ENCODE results near the gene QDPR. TPM values are rescaled to one million over a fixed set of nuclear protein-coding genes. Genes with fewer than 3 reads are reported as not detected.

The QDPR gene
- total RNA-seq, 4 donors from 2014 or later = 3.8 to 9.7 (median 5.9) TPM

DNA sequence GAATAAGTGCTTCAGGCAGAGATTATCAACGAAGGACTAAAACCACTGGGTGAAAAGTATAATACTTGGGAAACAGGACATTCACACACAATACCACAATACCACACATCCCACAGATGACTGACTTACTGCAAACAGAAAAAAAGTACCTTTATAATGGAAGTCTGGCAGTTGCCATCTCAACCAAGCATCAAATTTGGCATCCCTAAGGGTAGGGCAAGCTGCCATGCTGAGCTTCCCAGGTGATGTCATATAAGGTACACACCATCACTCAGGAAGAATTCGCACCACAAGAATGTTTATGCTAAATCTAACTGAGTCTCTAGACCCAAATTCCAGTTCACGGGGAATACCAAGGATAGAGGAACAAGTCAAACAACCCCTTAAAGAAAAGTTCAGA is 9.1 kb downstream of the QDPR start:
- TF ChIP-seq POLR2A (IDR thresholded peaks at IDR 0.05) = no peak
- TF ChIP-seq, protein P1, sequence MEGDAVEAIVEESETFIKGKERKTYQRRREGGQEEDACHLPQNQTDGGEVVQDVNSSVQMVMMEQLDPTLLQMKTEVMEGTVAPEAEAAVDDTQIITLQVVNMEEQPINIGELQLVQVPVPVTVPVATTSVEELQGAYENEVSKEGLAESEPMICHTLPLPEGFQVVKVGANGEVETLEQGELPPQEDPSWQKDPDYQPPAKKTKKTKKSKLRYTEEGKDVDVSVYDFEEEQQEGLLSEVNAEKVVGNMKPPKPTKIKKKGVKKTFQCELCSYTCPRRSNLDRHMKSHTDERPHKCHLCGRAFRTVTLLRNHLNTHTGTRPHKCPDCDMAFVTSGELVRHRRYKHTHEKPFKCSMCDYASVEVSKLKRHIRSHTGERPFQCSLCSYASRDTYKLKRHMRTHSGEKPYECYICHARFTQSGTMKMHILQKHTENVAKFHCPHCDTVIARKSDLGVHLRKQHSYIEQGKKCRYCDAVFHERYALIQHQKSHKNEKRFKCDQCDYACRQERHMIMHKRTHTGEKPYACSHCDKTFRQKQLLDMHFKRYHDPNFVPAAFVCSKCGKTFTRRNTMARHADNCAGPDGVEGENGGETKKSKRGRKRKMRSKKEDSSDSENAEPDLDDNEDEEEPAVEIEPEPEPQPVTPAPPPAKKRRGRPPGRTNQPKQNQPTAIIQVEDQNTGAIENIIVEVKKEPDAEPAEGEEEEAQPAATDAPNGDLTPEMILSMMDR (IDR thresholded peaks at IDR 0.05) = no peak
- intact Hi-C loops (cut with DNase I; ENCODE audit: low total_unique reads) = no loop called here
- WGBS, 2 donors = 60 to 65% methylated on average over 3 of the region's 3 CpGs
- H3K4me3 ChIP-seq (ENCODE audit: low read depth, poor library complexity, severe bottlenecking) = no peak overlapping the region
- DNase-seq (ENCODE audit: low spot score in 2 of 2) = no peak

DNA sequence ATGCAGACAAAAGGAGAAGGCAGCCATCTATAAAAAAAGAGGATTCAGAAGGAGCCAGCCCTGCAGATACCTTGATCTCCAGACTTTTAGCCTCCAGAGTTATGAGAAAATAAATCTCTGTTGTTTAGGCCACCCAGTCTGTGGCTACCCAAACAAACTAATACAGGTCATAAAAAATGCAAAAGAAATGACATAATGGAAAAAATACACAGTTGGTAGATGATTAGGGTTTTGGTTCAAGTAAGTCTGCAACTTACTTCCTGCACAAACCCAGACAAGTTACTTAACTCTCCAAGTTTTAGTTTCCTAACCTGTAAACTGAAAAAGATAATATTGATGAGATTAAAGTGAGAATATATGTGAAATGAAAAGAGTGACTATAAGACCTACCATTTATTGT is 11.3 kb downstream of the QDPR start:
- intact Hi-C loops (cut with DNase I; ENCODE audit: low total_unique reads) = no loop called here
- TF ChIP-seq POLR2A (IDR thresholded peaks at IDR 0.05) = no peak
- TF ChIP-seq, protein P1 (IDR thresholded peaks at IDR 0.05) = no peak
- no peak for DNase-seq (ENCODE audit: low spot score in 2 of 2)
- H3K4me3 ChIP-seq (ENCODE audit: low read depth, poor library complexity, severe bottlenecking) = no peak overlapping the region

DNA sequence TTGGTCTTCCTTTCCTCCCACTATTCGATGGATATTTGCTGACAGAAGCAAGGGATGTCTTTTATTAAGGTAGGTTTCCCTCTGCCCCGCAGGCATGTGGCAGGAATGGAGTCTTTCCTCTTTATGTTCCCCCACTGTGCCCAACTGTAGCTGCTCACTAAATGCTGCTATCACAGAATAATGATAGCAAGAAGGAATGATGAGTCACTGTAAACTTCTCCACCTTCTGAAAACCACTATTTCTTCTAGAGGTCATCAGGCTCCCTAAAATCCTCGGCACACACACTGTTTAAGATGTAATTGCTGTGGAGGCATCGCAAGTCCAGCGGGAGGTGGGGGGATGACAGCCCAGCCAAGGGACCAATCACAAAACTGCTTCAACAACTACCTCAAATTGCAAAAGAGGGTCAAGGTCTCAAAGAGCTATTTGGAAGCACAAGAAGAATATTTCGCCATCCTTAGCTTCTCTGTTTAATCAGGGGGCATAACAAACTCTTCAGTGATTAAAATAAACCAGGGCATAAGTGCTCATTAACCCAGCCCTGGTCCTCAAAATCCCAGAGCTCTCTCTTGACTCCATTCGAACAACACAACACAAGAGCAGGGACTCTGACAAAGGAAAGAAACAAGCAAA is 13.9 kb downstream of the QDPR start:
- WGBS, 2 donors = 87 to 88% methylated on average over 7 of the region's 7 CpGs
- no peak for DNase-seq (ENCODE audit: low spot score in 2 of 2)
- no peak overlapping the region for H3K4me3 ChIP-seq (ENCODE audit: low read depth, poor library complexity, severe bottlenecking)
- intact Hi-C loops (cut with DNase I; ENCODE audit: low total_unique reads) = no loop called here
- TF ChIP-seq POLR2A (IDR thresholded peaks at IDR 0.05) = no peak
- TF ChIP-seq, protein P1 (IDR thresholded peaks at IDR 0.05) = no peak

DNA sequence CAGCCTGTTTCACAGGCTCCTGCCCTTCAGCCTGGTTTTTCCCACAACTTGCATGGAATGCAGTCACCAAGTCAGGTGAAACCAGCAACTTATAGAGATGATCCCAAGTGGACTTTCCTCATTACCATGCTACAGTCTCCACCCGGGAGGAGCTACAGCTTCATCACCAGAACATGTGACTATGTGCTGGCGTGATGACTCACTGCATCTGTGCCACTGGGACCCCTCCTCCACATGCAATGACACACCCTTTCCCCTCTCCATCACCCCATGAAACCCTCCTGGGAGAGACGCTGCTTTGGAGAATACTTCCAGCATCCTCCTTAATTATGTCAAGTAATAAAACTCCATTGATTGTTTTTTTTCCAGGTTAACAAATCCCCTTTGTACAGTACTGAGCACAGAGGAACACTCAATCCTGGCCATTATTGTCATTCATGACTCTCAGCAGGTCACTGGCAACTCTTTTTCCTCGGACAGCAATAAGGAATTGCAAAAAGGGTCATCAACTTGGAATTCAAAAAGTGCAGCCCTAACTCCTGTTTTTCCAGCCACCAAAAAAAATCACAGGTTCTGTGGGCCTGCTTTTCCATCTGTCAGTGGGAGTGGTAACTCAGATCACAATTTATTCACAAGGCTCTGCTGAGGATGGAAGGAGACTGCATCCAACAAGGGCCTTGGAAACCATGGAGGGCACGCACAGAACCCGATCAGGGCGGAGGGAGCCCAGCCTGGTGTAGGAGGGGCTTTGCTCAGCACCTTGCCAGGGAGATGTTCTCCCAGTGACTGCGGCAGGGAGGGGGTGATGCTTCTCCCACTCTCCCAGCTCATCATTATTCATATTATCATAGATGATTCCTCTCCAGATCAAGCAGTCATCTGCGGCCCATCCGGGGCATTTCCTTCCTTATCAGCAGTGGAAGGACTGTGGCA is 17.4 kb downstream of the QDPR start:
- intact Hi-C loops (cut with DNase I; ENCODE audit: low total_unique reads) = no loop called here
- WGBS, 2 donors = 80% methylated on average over 10 of the region's 10 CpGs
- no peak overlapping the region for H3K4me3 ChIP-seq (ENCODE audit: low read depth, poor library complexity, severe bottlenecking)
- peak in 1 of 2 donors; percentile 70 for DNase-seq (ENCODE audit: low spot score in 2 of 2)
- TF ChIP-seq, protein P1 (IDR thresholded peaks at IDR 0.05) = no peak
- no peak for TF ChIP-seq POLR2A (IDR thresholded peaks at IDR 0.05)

DNA sequence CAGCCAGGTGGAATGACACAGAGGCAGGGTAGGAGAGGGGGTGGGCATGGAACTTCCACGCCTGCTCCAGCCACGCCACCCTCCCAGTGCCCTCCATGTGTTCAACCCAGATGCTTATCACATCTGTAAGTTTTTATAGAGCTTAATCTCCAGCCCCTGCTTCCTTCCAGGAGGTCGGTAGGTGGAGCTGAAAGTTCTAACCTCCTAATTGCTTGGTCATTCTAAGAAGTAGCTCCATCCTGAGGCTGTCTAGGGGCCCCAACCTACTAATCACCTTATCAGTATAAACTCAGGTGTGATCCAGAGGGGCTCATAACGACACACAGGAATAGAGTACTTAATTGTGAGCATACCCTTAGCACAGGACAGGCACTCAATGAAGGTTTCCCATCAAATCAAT is 18.3 kb downstream of the QDPR start:
- WGBS, 2 donors = 82 to 89% methylated on average over 4 of the region's 4 CpGs
- DNase-seq (ENCODE audit: low spot score in 2 of 2) = peak in 1 of 2 donors; percentile 10
- TF ChIP-seq, protein P1 (IDR thresholded peaks at IDR 0.05) = no peak
- no peak for TF ChIP-seq POLR2A (IDR thresholded peaks at IDR 0.05)
- no peak overlapping the region for H3K4me3 ChIP-seq (ENCODE audit: low read depth, poor library complexity, severe bottlenecking)
- intact Hi-C loops (cut with DNase I; ENCODE audit: low total_unique reads) = no loop called here
